Thyroid gland (tissue), 4 donors: ENCODE results near the gene L3MBTL4.

Experiments used
- POLR2A ChIP-seq, 2 donors: fragments of 450-650 bp; IDR thresholded peaks; one replicate each; pipeline ENCODE4 v1.6.1; 2017; ENCODE audit warnings: antibody characterized with exemption in 2 of 2, mild to moderate bottlenecking in 2 of 2, moderate library complexity in 1 of 2
- TF ChIP-seq, protein P1 (sequence below), 6 experiments: fragments of 200-600 bp in 3 of 6; fragments of 450-650 bp in 3 of 6; sonication (generic) in 3 of 6; IDR thresholded peaks; one replicate each; pipeline ENCODE4 v1.5.1; 2016 to 2019; ENCODE audit warnings: antibody characterized with exemption in 6 of 6, mild to moderate bottlenecking in 2 of 6, inconsistent platforms in 1 of 6, moderate library complexity in 1 of 6

DNA sequence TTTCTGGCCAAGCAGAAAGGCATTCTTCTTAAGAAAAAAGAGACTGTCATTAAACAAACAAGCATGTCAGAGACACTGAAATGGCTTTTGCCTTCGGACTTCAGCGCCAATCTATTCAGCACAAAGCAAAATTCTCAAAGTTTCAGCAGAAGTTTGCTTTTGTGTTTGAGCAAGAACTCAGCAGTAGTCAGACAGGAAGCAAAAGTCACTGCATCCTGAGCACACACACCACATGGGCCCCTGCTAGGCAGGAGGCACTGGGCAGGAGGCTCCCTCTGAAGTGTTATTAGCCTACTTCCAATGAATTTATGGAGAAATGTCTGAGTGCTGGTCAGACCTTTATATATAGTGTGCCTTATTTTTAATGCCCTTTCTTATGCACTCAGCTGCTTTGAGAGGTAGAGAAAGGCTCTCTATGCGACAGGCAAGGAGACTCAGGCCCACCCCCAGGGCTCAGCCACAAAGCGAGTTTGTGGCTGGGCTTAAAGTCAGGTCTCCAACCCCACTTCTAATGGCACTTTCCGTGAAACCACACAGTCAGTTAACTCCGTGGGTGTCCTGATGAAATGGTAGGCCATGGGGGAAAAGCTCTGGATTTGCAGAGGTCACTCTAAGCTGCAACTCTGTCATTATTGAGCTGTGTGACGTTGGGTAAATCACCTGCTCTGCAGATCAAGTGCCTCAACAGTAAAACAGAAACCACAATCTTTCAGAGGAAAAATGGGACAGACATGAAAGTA, 358.4 kb downstream of the L3MBTL4 start:
- no peak for TF ChIP-seq POLR2A (IDR thresholded peaks at IDR 0.05)
- TF ChIP-seq, protein P1, sequence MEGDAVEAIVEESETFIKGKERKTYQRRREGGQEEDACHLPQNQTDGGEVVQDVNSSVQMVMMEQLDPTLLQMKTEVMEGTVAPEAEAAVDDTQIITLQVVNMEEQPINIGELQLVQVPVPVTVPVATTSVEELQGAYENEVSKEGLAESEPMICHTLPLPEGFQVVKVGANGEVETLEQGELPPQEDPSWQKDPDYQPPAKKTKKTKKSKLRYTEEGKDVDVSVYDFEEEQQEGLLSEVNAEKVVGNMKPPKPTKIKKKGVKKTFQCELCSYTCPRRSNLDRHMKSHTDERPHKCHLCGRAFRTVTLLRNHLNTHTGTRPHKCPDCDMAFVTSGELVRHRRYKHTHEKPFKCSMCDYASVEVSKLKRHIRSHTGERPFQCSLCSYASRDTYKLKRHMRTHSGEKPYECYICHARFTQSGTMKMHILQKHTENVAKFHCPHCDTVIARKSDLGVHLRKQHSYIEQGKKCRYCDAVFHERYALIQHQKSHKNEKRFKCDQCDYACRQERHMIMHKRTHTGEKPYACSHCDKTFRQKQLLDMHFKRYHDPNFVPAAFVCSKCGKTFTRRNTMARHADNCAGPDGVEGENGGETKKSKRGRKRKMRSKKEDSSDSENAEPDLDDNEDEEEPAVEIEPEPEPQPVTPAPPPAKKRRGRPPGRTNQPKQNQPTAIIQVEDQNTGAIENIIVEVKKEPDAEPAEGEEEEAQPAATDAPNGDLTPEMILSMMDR (IDR thresholded peaks at IDR 0.05), result no peak
